HEK293 (cell line): ENCODE data around the gene BCL11A.

Experiments
- CTCF ChIA-PET: fragments of 350-600 bp; formaldehyde crosslinking; extraction: SDS; loops from one replicate; lab custom pipeline; 2021; ENCODE audit warnings: antibody characterized with exemption; lab: Yijun Ruan, JAX
- POLR2A ChIA-PET: fragments of 300-600 bp; formaldehyde crosslinking; extraction: SDS; loops from one replicate; lab custom pipeline; 2020; ENCODE audit warnings: antibody characterized with exemption, inconsistent platforms; lab: Yijun Ruan, JAX
- H3K27ac ChIP-seq: fragments of 200-500 bp; sonication (Bioruptor generic); 2 replicates; pipeline ENCODE4 v1.5.1; 2014; ENCODE audit warnings: low read depth, low read length, control low read depth, inconsistent platforms; ENCODE audit errors: extremely low read depth
- H3K36me3 ChIP-seq, 2 experiments: fragments of 200-500 bp in 1 of 2; sonication (Bioruptor generic) in 1 of 2; 1 replicate in 1 of 2; 2 replicates in 1 of 2; pipeline ENCODE4 v1.5.1; 2014 to 2017; ENCODE audit warnings: inconsistent platforms in 2 of 2, low read length in 2 of 2; ENCODE audit not compliant: control insufficient read depth in 2 of 2, insufficient read depth in 1 of 2
- H3K4me1 ChIP-seq: fragments of 200-500 bp; sonication (Bioruptor generic); 2 replicates; pipeline ENCODE4 v1.5.1; 2014; ENCODE audit warnings: mild to moderate bottlenecking, low read length, inconsistent platforms; ENCODE audit not compliant: control insufficient read depth, insufficient read depth
- H3K4me3 ChIP-seq: 2 replicates; pipeline ENCODE4 v1.5.1; 2011; ENCODE audit warnings: low read depth, mild to moderate bottlenecking, control low read depth, low read length, moderate library complexity
- H3K9me3 ChIP-seq: fragments of 200-500 bp; sonication (Bioruptor generic); 2 replicates; pipeline ENCODE4 v1.5.1; 2014; ENCODE audit warnings: low read depth, low read length, inconsistent platforms; ENCODE audit not compliant: control insufficient read depth, insufficient read depth
- CTCF ChIP-seq: fragments of 450-650 bp; formaldehyde crosslinking; IDR thresholded peaks from 2 replicates; pipeline ENCODE4 v1.5.1; 2016; ENCODE audit warnings: missing biosample characterization, missing genetic modification characterization
- GLI4 ChIP-seq: fragments of 450-650 bp; formaldehyde crosslinking; IDR thresholded peaks from 2 replicates; pipeline ENCODE4 v1.5.1; 2016; ENCODE audit warnings: missing biosample characterization, missing genetic modification characterization
- GLIS2 ChIP-seq: fragments of 450-650 bp; formaldehyde crosslinking; IDR thresholded peaks from 2 replicates; pipeline ENCODE4 v1.5.1; 2016; ENCODE audit warnings: missing biosample characterization, missing genetic modification characterization
- KLF9 ChIP-seq: fragments of 450-650 bp; formaldehyde crosslinking; IDR thresholded peaks from 2 replicates; pipeline ENCODE4 v1.5.1; 2016; ENCODE audit warnings: missing biosample characterization, missing genetic modification characterization, low read depth
- SP2 ChIP-seq: fragments of 450-650 bp; formaldehyde crosslinking; IDR thresholded peaks from 2 replicates; pipeline ENCODE4 v1.5.1; 2016; ENCODE audit warnings: missing biosample characterization, missing genetic modification characterization
- SP3 ChIP-seq: fragments of 450-650 bp; formaldehyde crosslinking; IDR thresholded peaks from 2 replicates; pipeline ENCODE4 v1.5.1; 2016; ENCODE audit warnings: missing biosample characterization, missing genetic modification characterization
- ZBTB6 ChIP-seq: fragments of 450-650 bp; formaldehyde crosslinking; IDR thresholded peaks from 2 replicates; pipeline ENCODE4 v1.5.1; 2017; ENCODE audit warnings: missing biosample characterization, missing genetic modification characterization
- ZFP69B ChIP-seq: fragments of 450-650 bp; formaldehyde crosslinking; IDR thresholded peaks from 2 replicates; pipeline ENCODE4 v1.5.1; 2016; ENCODE audit warnings: missing biosample characterization, missing genetic modification characterization
- ZNF121 ChIP-seq: fragments of 450-650 bp; formaldehyde crosslinking; IDR thresholded peaks from 2 replicates; pipeline ENCODE4 v1.5.1; 2016; ENCODE audit warnings: missing biosample characterization, missing genetic modification characterization
- ZNF26 ChIP-seq: fragments of 450-650 bp; formaldehyde crosslinking; IDR thresholded peaks from 2 replicates; pipeline ENCODE4 v1.5.1; 2016; ENCODE audit warnings: missing biosample characterization, missing genetic modification characterization
- ZNF302 ChIP-seq: fragments of 450-650 bp; formaldehyde crosslinking; IDR thresholded peaks from 2 replicates; pipeline ENCODE4 v1.5.1; 2016; ENCODE audit warnings: missing biosample characterization, missing genetic modification characterization, low read depth
- ZNF354C ChIP-seq: fragments of 450-650 bp; formaldehyde crosslinking; IDR thresholded peaks from 2 replicates; pipeline ENCODE4 v1.5.1; 2016; ENCODE audit warnings: missing biosample characterization, missing genetic modification characterization, low read depth, borderline replicate concordance
- ZNF555 ChIP-seq: fragments of 450-650 bp; formaldehyde crosslinking; conservative IDR thresholded peaks from 2 replicates; pipeline ENCODE4 v1.5.1; 2017; ENCODE audit warnings: missing biosample characterization, mild to moderate bottlenecking, missing genetic modification characterization, inconsistent platforms
- ZNF610 ChIP-seq: fragments of 450-650 bp; formaldehyde crosslinking; IDR thresholded peaks from 2 replicates; pipeline ENCODE4 v1.5.1; 2016; ENCODE audit warnings: missing biosample characterization, missing genetic modification characterization, borderline replicate concordance
- ZNF76 ChIP-seq: fragments of 450-650 bp; formaldehyde crosslinking; IDR thresholded peaks from 2 replicates; pipeline ENCODE4; 2016; ENCODE audit warnings: low read depth, missing biosample characterization, missing genetic modification characterization, borderline replicate concordance
- ZNF792 ChIP-seq: fragments of 450-650 bp; formaldehyde crosslinking; IDR thresholded peaks from 2 replicates; pipeline ENCODE4 v1.5.1; 2016; ENCODE audit warnings: missing biosample characterization, missing genetic modification characterization
- TF ChIP-seq, protein P1 (sequence below): fragments of 450-650 bp; formaldehyde crosslinking; IDR thresholded peaks from 2 replicates; pipeline ENCODE4 v1.5.1; 2016; ENCODE audit warnings: missing biosample characterization, missing genetic modification characterization
- TF ChIP-seq, protein P2 (sequence below): fragments of 450-650 bp; formaldehyde crosslinking; IDR thresholded peaks from 2 replicates; pipeline ENCODE4 v1.5.1; 2016; ENCODE audit warnings: missing biosample characterization, missing genetic modification characterization
- TF ChIP-seq, protein P3 (sequence below): IDR thresholded peaks from 2 replicates; pipeline ENCODE4 v1.6.1; 2011; ENCODE audit warnings: mild to moderate bottlenecking, low read depth, low read length, borderline replicate concordance

BCL11A gene

DNA sequence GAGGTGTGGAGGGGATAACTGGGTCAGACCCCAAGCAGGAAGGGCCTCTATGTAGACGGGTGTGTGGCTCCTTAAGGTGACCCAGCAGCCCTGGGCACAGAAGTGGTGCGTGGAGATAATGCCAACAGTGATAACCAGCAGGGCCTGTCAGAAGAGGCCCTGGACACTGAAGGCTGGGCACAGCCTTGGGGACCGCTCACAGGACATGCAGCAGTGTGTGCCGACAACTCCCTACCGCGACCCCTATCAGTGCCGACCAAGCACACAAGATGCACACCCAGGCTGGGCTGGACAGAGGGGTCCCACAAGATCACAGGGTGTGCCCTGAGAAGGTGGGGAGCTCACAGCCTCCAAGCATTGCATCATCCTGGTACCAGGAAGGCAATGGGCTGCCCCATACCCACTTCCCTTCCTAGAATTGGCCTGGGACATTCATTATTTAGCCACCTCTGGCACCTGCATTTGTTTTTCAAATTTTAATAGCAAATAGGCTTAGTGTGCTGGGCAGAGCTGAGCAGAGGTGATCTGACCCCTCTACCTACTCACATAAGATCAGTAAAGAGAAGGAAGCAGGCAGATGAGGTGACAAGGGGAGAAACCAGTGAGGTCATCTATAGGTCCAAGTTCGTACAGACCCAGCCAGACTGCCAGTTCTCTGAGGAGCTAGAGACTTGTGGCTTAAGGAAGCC, 55.2 kb downstream of the BCL11A start:
- ChIA-PET POLR2A (no interaction called here), CTCF (interaction anchor here (0.7 kb wide), 1 partner anchor 21 kb away, joined by 3 read pairs; no protein-coding TSS in a partner anchor)
- no peaks in the 10 kb centered on the region for H3K4me1 ChIP-seq
- H3K9me3 ChIP-seq: no peaks in the 10 kb centered on the region
- no peak overlapping the region for H3K27ac ChIP-seq
- no peak for TF ChIP-seq SP3 (tag by site-specific recombination)
- no peak for TF ChIP-seq ZNF555 (tag by site-specific recombination)
- TF ChIP-seq ZNF354C (tag by site-specific recombination): no peak
- TF ChIP-seq GLIS2 (tag by site-specific recombination): no peak
- no peak for TF ChIP-seq ZNF26
- TF ChIP-seq SP2 (tag by site-specific recombination): no peak
- TF ChIP-seq, protein P1, sequence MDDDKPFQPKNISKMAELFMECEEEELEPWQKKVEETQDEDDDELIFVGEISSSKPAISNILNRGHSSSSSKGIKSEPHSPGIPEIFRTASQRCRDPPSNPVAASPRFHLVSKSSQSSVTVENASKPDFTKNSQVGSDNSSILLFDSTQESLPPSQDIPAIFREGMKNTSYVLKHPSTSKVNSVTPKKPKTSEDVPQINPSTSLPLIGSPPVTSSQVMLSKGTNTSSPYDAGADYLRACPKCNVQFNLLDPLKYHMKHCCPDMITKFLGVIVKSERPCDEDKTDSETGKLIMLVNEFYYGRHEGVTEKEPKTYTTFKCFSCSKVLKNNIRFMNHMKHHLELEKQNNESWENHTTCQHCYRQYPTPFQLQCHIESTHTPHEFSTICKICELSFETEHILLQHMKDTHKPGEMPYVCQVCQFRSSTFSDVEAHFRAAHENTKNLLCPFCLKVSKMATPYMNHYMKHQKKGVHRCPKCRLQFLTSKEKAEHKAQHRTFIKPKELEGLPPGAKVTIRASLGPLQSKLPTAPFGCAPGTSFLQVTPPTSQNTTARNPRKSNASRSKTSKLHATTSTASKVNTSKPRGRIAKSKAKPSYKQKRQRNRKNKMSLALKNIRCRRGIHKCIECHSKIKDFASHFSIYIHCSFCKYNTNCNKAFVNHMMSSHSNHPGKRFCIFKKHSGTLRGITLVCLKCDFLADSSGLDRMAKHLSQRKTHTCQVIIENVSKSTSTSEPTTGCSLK (tag by site-specific recombination): no peak
- TF ChIP-seq ZNF610 (tag by site-specific recombination): no peak
- TF ChIP-seq, protein P2, sequence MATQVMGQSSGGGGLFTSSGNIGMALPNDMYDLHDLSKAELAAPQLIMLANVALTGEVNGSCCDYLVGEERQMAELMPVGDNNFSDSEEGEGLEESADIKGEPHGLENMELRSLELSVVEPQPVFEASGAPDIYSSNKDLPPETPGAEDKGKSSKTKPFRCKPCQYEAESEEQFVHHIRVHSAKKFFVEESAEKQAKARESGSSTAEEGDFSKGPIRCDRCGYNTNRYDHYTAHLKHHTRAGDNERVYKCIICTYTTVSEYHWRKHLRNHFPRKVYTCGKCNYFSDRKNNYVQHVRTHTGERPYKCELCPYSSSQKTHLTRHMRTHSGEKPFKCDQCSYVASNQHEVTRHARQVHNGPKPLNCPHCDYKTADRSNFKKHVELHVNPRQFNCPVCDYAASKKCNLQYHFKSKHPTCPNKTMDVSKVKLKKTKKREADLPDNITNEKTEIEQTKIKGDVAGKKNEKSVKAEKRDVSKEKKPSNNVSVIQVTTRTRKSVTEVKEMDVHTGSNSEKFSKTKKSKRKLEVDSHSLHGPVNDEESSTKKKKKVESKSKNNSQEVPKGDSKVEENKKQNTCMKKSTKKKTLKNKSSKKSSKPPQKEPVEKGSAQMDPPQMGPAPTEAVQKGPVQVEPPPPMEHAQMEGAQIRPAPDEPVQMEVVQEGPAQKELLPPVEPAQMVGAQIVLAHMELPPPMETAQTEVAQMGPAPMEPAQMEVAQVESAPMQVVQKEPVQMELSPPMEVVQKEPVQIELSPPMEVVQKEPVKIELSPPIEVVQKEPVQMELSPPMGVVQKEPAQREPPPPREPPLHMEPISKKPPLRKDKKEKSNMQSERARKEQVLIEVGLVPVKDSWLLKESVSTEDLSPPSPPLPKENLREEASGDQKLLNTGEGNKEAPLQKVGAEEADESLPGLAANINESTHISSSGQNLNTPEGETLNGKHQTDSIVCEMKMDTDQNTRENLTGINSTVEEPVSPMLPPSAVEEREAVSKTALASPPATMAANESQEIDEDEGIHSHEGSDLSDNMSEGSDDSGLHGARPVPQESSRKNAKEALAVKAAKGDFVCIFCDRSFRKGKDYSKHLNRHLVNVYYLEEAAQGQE: no peak
- TF ChIP-seq ZNF121: no peak
- no peak for TF ChIP-seq ZNF76 (tag by site-specific recombination)
- TF ChIP-seq ZNF792 (tag by site-specific recombination): no peak
- TF ChIP-seq ZNF302 (tag by site-specific recombination): no peak
- TF ChIP-seq KLF9 (tag by site-specific recombination): no peak
- no peak for TF ChIP-seq ZFP69B (tag by site-specific recombination)
- no peak for TF ChIP-seq CTCF (tag by site-specific recombination)
- no peak for TF ChIP-seq GLI4 (tag by site-specific recombination)
- TF ChIP-seq, protein P3, sequence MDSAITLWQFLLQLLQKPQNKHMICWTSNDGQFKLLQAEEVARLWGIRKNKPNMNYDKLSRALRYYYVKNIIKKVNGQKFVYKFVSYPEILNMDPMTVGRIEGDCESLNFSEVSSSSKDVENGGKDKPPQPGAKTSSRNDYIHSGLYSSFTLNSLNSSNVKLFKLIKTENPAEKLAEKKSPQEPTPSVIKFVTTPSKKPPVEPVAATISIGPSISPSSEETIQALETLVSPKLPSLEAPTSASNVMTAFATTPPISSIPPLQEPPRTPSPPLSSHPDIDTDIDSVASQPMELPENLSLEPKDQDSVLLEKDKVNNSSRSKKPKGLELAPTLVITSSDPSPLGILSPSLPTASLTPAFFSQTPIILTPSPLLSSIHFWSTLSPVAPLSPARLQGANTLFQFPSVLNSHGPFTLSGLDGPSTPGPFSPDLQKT: no peak
- no peak for TF ChIP-seq ZBTB6
- no peak overlapping the region for H3K4me3 ChIP-seq
- peaks cover 0 to 7% of the 10 kb centered on the region in 2 experiments; a peak in 1 of 3 replicates for H3K36me3 ChIP-seq
